Lung microvascular endothelial cell (primary cell): ENCODE data around the gene SRPK1. TPM values are rescaled to one million over a fixed set of nuclear protein-coding genes. Genes with fewer than 3 reads are reported as not detected.
"Not testable (repeated sequence)": the region's sequence is repeated elsewhere in the genome, so short reads cannot be mapped to it uniquely, and the experiment has no call there.

Experiments
- DNase-seq, 2 donors: peaks; one replicate each; pipeline versions ENCODE4 v3.0.0 to v3.0.0-alpha.2; 2010; ENCODE audit warnings: low read depth in 2 of 2
- total RNA-seq: library from RNA; depleted of rRNA; stranded (reverse); fragments of >200 nt; gene quantifications from 2 replicates; pipeline ENCODE4 v1.2.1, GENCODE V29; 2014

SRPK1 gene
- total RNA-seq: 32.3 and 36.3 TPM in 2 replicates

DNA sequence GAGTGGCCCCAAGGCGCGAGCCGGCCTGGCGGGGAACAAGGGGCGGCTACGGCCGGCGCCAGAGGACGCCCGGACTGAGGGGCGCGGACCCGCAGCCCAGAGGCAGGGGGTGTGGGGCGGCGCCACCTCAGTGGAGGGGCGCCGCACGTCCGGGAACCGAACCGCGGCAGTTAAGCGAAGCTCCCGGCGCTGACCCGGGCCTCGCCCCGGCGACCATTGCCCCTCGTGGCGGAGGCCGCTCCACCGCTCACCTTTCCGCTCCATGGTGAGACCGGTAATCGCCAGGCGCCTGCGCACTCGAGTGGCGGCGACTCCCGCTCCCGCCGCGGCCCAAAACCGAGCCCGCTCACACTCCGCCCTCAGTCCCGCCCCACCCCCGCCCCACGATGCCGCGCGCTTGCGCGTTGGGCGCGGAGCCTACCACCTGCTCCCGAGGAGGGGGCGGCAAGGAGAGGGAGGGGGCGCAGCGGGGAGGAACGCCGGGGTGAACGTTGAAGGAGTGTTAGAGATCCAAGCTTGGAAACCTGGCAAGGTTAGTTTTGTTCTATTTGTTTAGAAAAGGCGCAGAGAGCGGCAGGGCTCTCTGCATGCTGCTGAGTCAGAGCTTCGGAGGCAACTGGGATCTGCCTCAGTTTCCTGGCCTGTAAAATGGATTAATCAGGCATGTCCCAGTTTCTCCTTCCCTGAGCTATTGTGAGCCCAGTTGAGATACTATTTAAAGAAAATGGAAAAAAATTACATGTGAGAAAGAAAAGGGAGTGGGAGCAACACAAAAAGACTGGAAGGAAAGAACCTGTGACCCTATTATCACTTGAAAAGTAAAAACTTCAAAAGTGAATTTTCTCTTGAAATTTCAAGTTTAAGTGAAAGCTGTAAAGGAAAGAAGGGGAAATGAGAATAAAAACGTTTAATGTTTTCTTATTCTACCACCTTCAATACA is at the start of gene SRPK1:
TSS of gene SRPK1 (minus strand) at position 306 of the 940 bp plus-strand sequence. CDS start at position 264, 42 bp downstream.
- DNase-seq: peak; percentile 84 to 91

DNA sequence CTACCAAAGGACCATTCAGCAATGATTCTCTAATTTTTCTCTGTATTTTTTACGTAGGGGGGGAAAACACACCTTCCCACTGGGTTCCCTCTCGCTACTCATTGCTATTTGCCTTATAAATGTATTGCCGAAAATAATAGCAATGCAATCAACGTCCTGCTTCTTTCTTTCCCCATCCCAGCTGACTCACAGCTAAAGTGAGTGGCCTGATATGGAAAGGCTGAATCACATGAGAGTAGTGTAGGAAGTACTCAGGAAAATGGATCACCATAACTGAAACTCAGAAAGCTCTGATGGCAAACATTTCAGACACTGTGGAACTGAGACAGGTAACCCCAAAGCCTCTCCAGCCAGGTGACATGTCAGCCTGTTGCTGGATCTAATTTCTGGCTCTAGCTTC is 49.3 kb upstream of the SRPK1 start:
- peak; percentile 75 to 83 for DNase-seq

DNA sequence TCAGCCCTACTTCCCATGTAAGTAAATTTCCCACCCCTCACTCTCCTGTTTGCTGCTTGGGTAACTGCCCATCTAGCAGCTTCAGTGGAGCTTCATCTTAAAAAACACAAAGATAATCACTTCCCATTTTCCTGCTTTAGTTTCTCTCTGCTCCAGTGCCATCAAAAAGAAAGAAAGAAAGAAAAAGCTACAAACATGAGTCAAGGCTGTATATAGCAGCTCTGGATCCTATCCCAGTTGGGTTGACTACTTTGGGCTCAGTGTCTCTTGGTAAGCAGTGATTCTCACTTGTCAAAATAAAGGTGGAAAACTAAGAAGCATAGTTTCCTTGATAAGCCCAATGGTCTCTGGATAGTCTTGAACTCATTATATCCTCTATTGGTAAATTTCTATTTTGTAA is 48.7 kb upstream of the SRPK1 start:
- DNase-seq: no peak

DNA sequence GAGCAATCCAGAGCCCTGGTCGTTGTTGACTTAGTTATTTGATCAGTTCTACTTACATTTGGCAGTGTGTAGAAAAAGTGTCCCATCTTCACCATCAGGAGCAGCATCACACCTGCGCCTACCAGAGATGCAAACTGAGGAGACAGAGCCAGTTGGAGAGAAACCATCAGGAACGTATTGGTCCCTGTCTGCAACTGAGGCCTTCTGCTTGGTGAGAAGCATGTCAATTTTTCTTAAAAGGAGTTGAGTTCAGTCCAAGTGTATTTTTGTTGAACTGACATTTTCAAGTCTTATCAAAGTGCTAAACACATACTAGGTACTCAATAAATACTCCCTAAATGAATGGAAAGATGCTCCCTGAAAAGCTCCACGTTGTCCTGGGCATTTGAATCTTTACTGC is 47.9 kb upstream of the SRPK1 start:
- no peak for DNase-seq

DNA sequence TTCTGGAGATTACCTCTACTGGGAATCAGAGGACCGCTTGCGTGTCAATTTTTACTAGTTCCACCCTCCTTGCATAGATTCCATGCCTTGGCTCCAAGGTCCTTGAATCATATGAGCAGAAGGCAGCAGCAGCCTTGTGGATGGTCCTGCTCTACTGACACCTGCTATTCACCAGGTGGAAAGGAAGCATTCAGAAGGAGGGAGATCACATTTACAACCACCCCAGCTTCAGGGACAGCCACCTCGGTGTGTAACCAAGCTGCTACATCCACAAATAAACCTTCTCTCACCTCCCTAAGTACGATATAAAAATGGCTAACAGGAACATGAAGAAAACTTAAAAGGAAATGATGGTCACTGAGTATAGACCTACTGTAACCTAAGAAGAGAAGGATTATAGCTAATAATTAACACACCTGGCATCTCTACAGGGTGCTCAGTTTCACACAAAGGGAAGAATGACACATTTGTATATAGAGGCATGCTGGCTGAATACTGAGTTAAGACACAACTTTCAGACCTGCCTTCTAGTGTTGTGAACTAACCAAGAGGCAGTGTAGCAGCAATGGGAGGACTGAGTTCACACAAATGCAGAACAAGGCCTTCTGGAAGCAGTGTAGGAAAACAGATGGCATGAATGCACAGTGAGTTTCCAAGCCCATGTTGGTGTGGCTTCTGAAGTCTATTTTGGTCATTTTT is 46.3 kb upstream of the SRPK1 start:
- DNase-seq: no peak

DNA sequence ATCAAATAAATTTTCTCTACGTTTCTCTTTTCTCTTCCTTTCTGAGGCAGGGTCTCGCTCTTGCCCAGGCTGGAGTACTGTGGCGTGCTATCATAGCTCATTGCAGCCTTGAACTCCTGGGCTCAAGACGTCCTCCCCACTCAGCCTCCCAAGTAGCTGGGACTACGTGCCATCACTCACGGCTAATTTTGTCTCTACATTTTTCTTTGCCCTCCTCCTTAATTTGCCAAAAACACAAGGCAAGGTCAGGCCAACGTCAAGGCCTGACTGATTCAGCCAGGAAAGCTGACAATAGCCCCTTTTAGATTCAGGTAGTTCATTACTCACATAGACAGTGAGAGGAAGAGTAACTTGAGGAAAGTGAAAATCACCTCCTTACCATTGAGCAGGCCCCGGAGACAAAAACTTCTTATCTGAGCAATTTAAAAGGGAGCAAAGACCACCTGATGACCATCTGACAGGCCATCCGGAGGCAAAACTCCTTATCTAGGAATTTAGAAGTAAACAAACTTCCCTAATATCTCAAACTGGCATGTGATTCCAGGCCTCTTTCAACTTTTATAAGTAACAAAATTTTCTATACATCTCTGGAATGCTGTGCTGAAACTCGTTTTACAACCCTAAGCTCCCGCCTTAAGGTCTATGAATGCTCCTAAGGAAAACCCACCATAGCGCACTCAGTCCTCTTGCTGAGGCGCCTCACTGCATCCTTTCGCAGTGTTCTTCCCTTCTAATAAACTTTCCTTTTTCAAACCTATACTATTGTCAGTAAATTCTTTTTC is 42.1 kb upstream of the SRPK1 start:
- no peak for DNase-seq

DNA sequence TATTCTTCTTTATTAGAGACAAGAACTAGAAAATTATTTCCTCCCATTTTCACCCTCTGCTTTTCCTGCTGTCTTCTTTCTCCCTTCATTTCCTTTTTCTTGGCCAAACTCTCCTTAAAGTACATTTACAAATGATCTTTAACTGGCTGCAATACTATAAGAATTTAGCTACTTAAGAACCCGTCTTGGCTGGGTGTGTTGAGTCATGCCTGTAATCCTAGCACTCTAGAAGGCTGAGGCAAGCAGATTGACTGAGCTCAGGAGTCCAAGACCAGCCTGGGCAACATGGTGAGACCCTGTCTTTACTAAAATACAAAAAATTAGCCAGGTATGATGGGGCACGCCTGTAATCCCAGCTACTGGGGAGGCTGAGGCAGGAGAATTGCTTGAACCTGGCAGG is 39.3 kb upstream of the SRPK1 start:
- DNase-seq: no peak

DNA sequence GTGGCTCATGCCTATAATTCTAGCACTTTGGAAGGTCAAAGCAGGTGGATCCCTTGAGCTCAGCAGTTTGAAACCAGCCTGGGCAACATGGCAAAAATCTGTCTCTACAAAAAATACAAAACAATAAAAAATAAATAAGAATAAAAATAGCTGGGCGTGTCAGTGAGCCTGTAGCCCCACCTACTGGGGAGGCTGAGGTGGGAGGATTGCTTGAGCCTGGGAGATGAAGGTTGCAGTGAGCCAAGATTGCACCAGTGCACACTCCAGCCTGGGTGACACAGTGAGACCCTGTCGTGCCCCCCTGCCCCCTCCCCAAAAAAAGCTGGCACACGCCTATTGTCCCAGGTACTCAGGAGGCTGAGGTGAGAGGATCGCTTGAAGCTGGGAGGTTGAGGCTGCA is 35.1 kb upstream of the SRPK1 start:
- DNase-seq: peak; percentile 14

DNA sequence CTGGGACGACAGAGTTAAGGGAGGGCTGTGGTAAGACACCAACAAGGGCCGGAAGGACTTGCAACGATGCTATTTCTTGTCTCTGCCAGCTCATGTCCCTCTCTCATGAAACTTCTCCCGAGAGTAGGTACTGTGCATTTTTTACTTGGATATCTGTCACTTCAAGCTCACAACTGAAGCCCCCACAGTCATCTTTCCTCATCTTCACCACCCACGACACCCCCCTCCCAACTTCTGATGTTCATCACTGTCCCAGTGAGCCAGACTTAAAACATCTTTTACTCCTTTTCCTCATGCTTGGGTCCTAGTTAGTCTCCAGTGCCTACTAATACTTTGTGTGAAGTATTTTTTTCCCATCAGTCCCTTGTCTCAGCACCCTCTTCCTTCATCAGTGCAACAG is 34.6 kb upstream of the SRPK1 start:
- no peak for DNase-seq

DNA sequence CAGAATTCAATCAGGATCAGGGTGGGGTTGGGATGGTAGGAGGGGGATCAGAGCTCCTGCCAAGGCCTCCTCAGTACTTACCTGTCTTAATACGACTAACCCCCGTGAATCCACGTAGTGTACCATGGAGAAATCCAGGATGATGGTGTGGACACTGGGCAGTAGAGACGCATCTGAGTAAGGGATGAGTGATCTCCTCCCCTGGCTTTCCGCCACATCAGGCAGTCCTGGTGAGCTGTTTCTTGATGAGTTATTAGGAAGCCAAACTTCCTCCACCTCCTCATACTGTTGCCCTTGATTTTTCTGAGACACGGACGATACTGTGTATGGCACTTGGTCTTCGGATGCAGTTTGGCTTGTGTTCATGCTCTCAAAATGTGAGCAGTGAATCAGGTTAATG is 34.2 kb upstream of the SRPK1 start:
- DNase-seq: peak in 1 of 2 donors; percentile 74

DNA sequence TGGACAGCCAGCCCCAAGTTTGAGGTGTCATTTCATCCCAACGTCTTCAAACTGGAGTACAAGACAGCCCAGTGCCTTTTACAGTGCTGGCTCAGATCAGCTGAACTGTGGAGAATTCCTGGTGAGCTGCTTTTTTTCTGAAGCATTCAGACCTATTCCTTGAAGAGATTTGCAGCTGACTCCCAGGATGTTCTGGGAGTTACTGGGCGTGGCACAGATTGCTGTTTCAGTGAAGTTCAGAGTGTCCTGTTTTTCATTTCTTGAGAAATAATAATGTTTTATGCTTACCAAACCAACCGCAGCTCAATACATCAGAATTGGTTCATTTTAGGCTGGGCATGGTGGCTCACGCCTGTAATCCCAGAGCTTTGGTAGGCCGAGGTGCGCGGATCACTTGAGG is 33.4 kb upstream of the SRPK1 start:
- no peak for DNase-seq

DNA sequence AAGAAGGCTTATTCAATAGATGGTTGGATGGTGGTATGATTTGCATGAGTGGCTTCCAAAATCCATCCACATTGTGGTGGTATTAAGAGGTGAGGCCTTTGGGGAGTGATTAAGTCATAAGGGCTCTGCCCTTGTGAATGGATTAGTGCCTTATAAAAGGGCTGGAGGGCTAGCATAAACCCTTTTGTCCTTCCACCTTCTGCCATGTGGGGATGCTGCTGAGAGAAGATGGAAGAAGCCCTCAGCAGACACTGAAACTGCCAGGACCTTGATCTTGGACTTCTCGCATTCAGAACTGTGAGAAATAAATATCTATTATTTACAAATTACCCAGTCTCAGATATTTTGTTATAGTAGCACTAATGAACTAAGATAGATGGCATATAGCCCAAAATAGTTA is 27.8 kb upstream of the SRPK1 start:
- DNase-seq: peak; percentile 10 to 33

DNA sequence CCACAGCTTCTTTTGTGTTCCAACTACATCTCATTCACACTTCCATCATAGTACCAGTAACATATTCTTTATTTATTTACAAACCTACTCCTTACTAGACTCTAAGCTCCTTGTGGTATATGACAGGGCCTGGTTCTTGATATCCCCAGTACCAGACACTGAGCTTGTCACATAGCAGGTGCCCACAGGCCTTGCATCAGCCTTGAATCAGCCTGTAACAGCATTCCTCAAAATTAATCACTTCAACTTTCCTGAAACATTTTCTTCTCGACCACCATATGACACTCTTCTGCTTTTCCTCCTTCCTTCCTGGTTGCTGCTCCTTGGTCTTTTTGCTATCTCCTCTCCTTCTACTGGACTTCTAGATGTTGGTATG is 24.7 kb upstream of the SRPK1 start:
- no peak for DNase-seq

DNA sequence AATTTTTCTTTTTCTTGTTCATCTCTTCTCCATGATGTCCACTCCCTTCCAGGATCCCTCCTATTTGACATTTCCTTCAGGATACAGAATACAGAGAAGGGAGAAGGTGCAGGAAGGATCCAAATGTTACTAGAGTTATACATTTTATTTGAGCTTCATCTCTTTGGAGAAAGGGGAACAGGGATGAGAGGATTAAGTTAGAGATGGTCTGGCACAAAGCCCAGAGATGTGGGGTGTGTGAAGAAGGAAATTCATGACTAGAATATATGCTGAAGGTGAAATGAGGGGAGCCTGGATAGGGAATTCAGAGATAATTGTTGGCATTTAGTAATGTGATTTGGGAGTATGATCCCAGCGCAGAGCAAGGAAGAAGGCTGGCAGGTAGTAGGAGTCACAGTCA is 22.5 kb upstream of the SRPK1 start:
- no peak for DNase-seq

DNA sequence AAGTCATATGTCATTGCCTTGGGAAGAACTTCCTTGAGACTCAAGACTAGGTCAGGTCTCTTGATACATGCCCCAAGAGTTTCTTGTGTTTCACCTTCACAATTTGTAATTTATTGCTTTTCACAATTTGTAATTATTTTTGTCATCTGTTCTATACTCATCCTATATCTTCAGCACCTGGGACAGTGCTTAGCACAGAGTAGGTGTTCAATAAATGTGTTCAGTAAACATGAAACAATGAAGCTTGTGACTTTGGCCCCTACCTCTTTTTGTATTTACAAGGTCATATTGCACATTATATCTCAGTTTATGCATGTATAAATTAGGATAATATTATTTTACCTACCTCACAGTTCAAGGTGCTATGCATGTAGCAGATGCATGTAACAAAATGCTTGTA is 21.5 kb upstream of the SRPK1 start:
- DNase-seq: no peak

DNA sequence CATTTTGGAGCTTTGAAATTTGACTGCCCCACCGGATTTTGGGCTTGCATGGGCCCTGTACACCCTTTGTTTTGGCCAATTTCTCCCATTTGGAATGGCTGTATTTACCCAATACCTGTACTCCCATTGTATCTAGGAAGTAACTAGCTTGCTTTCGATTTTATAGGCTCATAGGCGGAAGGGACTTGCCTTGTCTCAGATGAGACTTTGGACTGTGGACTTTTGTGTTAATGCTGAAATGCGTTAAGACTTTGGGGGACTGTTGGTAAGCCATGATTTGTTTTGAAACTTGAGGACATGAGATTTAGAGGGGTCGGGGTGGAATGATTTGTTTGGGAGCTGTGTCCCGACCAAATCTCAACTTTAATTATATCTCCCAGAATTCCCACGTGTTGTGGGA is 20.3 kb upstream of the SRPK1 start:
- not testable (repeated sequence) for DNase-seq

DNA sequence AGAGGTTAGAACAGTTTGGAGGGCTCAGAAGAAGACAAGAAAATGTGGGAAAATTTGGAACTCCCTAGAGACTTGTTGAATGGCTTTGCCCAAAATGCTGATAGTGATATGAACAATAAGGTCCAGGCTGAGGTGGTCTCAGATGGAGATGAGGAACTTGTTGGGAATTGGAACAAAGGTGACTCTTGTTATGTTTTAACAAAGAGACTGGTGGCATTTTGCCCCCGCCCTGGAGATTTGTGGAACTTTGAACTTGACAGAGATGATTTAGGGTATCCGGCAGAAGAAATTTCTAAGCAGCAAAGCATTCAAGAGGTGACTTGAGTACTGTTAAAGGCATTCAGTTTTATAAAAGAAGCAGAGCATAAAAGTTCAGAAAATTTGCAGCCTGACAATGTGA is 19.1 kb upstream of the SRPK1 start:
- DNase-seq: not testable (repeated sequence)

DNA sequence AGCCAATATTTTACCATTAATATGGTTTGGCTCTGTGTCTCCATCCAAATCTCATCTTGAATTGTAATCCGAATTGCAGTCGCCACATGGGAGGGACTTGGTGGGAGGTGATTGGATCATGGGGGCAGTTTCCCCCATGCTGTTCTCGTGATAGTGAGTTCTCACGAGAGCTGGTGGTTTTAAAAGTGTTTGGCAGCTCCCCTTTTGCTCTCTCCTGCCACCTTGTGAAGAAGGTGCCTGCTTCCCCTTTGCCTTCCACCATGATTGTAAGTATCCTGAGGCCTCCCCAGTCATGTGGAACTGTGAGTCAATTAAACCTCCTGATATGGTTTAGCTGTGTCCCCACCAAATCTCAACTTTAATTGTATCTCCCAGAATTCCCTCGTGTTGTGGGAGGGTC is 18.4 kb upstream of the SRPK1 start:
- not testable (repeated sequence) for DNase-seq

DNA sequence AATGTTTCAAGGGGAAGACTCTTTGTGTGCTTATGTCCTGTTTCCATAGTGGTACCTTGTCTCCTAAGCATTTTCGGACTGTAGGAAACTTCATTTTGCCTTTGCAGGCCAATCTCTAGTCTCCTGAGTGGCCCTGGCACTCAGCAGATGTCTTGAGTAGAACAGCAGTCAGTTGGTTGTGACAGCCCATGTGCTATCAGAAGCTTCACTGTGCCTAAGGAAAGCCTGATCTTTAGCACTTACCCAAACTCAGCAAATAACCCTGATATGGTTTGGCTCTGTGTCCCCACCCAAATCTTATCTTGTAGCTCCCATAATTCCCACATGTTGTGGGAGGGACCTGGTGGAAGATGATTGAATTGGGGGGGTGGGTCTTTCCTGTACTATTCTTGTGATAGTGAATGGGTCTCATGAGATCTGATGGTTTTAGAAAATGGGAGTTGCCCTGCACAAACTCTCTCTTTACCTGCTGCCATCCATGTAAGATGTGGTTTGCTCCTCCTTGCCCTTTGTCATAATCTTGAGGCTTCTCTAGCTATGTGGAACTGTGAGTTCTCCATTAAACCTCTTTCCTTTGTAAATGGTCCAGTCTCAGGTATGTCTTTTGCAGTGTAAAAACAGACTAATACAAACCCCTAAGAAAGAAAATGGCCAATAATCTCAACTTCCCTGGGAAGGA is 15.9 kb upstream of the SRPK1 start:
- DNase-seq: no peak

DNA sequence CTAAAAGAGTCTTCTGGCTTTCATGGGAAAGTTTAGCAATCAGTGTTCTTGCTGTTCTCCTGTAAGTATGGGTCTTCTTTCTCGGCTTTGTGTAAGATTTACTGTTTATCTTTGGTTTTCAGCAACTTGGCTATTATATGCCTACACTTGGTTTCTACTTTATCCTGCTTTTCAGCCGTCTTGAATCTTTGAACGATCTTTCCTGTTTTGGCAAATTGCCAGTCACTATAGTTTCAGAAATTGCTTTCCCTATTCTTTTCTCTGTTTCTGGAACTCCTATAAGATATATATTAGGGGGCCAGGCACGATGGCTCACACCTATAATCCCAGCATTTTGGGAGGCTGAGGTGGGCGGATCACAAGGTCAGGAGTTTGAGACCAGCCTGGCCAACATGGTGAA is 14.6 kb upstream of the SRPK1 start:
- DNase-seq: no peak

DNA sequence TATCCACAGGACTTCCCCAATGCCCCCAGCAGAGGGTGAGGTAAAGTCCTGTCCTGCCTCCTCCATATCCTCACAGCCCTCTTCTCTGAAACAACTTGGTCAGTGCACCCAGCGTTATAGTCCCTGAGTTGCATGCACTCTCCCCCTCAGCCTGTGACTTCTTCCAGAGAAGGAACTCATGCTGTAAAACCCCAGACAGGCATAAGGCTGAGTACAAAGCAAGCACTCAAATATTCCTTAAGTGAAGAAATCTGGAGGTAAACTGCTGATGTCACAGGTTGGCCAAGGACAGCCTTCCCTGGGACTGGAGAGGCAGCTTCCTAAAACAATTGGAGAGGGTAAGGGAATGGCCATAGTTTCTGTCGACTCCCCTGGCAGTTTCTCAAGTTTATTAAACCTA is 12.9 kb upstream of the SRPK1 start:
- no peak for DNase-seq
